ENCODE data around the gene SPRYD3. TPM values are rescaled to one million over a fixed set of nuclear protein-coding genes. Genes with fewer than 3 reads are reported as not detected.

SPRYD3 gene
- total and polyA plus RNA-seq, 12 donors: 20.5 to 63.9 (median 47.4) TPM

- Histone ChIP-seq H3K27ac (peak overlapping the region in 9 of 10 donors; percentile 4 to 81 (median 36)), H3K27me3 (no peaks in the 10 kb centered on the region), H3K36me3 (peaks cover 0 to 69% (median 23%) of the 10 kb centered on the region in 9 donors), H3K4me3 (no peak overlapping the region), H3K9me3 (no peaks in the 10 kb centered on the region), H3K4me1 (peaks cover 51 to 85% (median 69%) of the 10 kb centered on the region in 9 donors)
- intact Hi-C loops (cut with DNase I): loop anchor here in 2 of 10 donors (2.0 to 10.0 kb wide), 2 partner anchors 213 to 221 kb away; partner anchors contain the start of genes MYG1 (in 1 of the 2) and PFDN5 (in 1 of the 2)
- TF ChIP-seq CTCF (IDR thresholded peaks at IDR 0.05): no peak
- DNase-seq (no peak), ATAC-seq (no peak)
- WGBS, 2 donors: 37 to 44% methylated on average over 6 of the region's 6 CpGs
These were observed 5.3 kb downstream of the SPRYD3 start for GRCh38 chr12:53073881-53074280.

DNA sequence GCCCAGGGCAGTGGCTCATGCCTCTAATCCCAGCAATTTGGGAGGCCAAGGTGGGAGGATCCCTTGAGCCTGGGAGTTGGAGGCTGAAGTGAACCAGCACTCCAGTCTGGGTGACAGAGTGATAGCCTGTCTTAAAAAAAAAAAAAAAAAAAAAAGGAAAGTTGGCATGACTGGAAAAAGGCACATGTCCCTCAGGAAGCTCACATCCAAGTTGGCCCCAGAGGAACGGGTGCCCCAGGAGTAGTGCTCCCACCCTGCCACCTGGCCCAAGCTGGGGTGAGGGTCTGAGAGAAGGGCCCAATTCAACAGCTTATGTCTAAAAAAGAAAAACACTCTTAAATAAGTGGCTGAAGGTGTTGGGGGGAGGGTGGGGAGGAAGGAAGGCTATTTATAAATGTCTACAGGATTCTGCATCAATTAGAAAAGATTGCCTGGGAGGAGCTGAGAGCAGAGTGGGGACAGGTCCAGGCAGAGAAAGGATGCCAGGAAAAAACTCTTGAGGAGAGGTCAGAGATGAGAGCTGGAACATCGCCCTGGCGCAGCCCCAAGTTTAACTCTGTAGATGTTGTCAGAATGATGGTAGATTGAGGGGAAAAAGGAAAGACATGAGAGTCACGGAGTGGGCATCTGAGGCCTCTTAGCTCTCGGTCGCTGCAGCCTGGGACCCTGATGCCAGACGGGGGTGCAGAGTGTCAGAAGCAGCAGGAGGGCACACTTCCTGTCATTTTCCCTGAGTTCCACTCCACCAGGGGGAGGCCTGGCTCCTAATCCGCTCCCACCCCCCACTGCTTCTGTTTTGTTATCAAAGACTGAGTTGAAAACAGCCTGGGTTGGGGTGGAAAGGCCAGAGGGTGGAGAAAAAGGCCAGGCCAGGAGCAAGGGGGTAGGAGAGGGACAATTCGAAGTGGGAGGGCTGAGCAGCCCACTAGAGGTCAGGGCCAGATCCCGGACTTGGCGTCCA, 7.3 kb downstream of the SPRYD3 start:
- Histone ChIP-seq H3K36me3 (peaks cover 0 to 81% (median 23%) of the 10 kb centered on the region in 9 donors), H3K27ac (peak overlapping the region; percentile 59 to 89 (median 76)), H3K4me1 (peaks cover 51 to 79% (median 66%) of the 10 kb centered on the region in 9 donors), H3K27me3 (no peaks in the 10 kb centered on the region), H3K9me3 (no peaks in the 10 kb centered on the region), H3K4me3 (peak overlapping the region in 2 of 10 donors; percentile 8 to 12)
- WGBS, 2 donors: 11 to 14% methylated on average over 11 of the region's 11 CpGs
- peak; percentile 64 to 82 (median 67) for ATAC-seq
- intact Hi-C loops (cut with DNase I): loop anchor here in 3 of 10 donors (1.0 to 10.0 kb wide), 4 partner anchors 8 to 223 kb away; partner anchors contain the start of genes MYG1 (in 1 of the 3) and PFDN5 (in 1 of the 3)
- DNase-seq: peak; percentile 84
- peak in 6 of 9 donors; percentile 12 to 53 (median 28) for TF ChIP-seq CTCF (IDR thresholded peaks at IDR 0.05)

- no peak for ATAC-seq
- no peak overlapping the region for H3K4me3 ChIP-seq
These were observed 8.2 kb downstream of the SPRYD3 start for GRCh38 chr12:53070877-53071492.

More at GRCh38 chr12:53070877-53071492, 8.2 kb downstream of the SPRYD3 start:
- TF ChIP-seq CTCF (IDR thresholded peaks at IDR 0.05): no peak
- intact Hi-C loops (cut with DNase I): loop anchor here in 1 of 10 donors (2.0 to 10.0 kb wide), 2 partner anchors 28 to 224 kb away; partner anchors contain the start of genes MYG1 and PFDN5
- Histone ChIP-seq H3K27ac (peak overlapping the region; percentile 59 to 89 (median 76)), H3K27me3 (no peaks in the 10 kb centered on the region), H3K4me1 (peaks cover 55 to 88% (median 75%) of the 10 kb centered on the region in 9 donors), H3K9me3 (no peaks in the 10 kb centered on the region), H3K36me3 (peaks cover 0 to 81% (median 15%) of the 10 kb centered on the region in 9 donors)
- 81 to 85% methylated on average over 7 of the region's 7 CpGs for WGBS, 2 donors
- DNase-seq: no peak
